ENCODE measurements around the gene UROC1. TPM values are rescaled to one million over a fixed set of nuclear protein-coding genes. Genes with fewer than 3 reads are reported as not detected.

Gene UROC1
- total and polyA plus RNA-seq, 9 of the 15 experiments (the other 6 are each of a cell fraction or from before 2014, with no cell fraction given), result not detected

DNA sequence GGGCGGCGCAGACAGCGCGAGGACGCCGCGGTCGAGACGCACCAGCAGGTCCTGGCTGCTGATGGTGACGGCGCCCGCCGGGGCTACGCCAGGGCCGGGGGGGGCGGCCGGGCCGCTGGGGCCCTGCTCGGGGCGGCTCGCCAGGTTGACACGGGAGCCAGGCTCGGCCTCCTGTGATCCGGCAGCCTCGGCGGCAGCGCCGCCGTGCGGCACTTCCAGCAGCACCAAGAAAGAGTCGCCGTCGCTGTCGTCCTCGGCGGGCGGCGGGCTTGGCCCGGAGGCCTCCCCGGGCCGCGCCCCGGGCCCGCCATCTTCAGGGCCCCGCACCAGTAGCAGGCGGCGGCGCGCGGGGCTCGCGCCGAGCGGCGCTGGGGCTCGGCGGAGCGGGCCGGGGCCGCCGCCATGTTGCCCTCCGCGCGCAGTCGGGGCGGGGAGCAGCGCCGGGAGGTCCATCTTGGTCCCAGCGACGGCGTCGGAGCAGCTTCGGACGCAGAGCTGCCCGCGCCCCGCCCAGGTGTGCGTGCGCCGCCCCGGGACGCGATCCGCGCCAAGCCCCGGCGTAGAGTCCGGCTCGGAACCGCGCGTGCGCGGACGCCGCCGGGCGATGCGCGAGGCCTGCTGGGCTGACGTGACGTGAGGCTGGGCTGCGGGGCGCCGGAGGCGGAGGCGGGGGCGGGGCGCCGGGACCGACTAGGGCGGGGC is 42.0 kb downstream of the UROC1 start, which contains the start of gene ZXDC (continued):
- TF ChIP-seq, protein P1, sequence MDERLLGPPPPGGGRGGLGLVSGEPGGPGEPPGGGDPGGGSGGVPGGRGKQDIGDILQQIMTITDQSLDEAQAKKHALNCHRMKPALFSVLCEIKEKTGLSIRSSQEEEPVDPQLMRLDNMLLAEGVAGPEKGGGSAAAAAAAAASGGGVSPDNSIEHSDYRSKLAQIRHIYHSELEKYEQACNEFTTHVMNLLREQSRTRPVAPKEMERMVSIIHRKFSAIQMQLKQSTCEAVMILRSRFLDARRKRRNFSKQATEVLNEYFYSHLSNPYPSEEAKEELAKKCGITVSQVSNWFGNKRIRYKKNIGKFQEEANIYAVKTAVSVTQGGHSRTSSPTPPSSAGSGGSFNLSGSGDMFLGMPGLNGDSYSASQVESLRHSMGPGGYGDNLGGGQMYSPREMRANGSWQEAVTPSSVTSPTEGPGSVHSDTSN (CRISPR knock-in tag; IDR thresholded peaks at IDR 0.05; ENCODE audit: low read depth), result no peak
- TF ChIP-seq, protein P1 (tag; conservative IDR thresholded peaks at IDR 0.05; ENCODE audit: low read depth), result no peak
- TF ChIP-seq SNRNP70 (optimal IDR thresholded peaks at IDR 0.05; ENCODE audit: low read depth, low read length) (no peak), RBBP5 (IDR thresholded peaks at IDR 0.05; ENCODE audit: borderline replicate concordance, insufficient read depth, low read length, poor library complexity, severe bottlenecking) (peak; percentile 4), EZH2 (IDR thresholded peaks at IDR 0.05; ENCODE audit: borderline replicate concordance, low read depth, low read length) (no peak), SMAD4 (CRISPR knock-in tag; conservative IDR thresholded peaks at IDR 0.05) (peak; percentile 71), NONO (IDR thresholded peaks at IDR 0.05; ENCODE audit: low read depth in 2 of 2, low read length in 1 of 2) (peak; percentile 21 to 32; a peak in 1 of 4 replicates), ZNF445 (CRISPR knock-in tag; IDR thresholded peaks at IDR 0.05; ENCODE audit: low read depth) (no peak), RBM15 (IDR thresholded peaks at IDR 0.05; ENCODE audit: insufficient read depth, low read length) (no peak), ZKSCAN3 (CRISPR knock-in tag; IDR thresholded peaks at IDR 0.05) (no peak), SP2 (IDR thresholded peaks at IDR 0.05; ENCODE audit: extremely low read depth, low read depth, low read length, poor library complexity, severe bottlenecking) (no peak), BRF1 (IDR thresholded peaks at IDR 0.05; ENCODE audit: borderline replicate concordance, extremely low read depth, insufficient read length) (no peak), KLF10 (CRISPR knock-in tag; IDR thresholded peaks at IDR 0.05) (no peak), SIN3B (IDR thresholded peaks at IDR 0.05; ENCODE audit: low read depth) (peak; percentile 70), BCL6 (CRISPR knock-in tag; IDR thresholded peaks at IDR 0.05) (no peak), E2F3 (CRISPR knock-in tag; IDR thresholded peaks at IDR 0.05) (no peak), ZFX (CRISPR knock-in tag; IDR thresholded peaks at IDR 0.05) (peak; percentile 20; the same call in 1 of the 2 replicates), TCF7 (IDR thresholded peaks at IDR 0.05; ENCODE audit: borderline replicate concordance) (no peak), WHSC1 (IDR thresholded peaks at IDR 0.05; ENCODE audit: low read length) (no peak), STAG1 (CRISPR knock-in tag; IDR thresholded peaks at IDR 0.05; ENCODE audit: borderline replicate concordance) (no peak), STAT5B (CRISPR knock-in tag; IDR thresholded peaks at IDR 0.05) (no peak)
- TF ChIP-seq, protein P2, sequence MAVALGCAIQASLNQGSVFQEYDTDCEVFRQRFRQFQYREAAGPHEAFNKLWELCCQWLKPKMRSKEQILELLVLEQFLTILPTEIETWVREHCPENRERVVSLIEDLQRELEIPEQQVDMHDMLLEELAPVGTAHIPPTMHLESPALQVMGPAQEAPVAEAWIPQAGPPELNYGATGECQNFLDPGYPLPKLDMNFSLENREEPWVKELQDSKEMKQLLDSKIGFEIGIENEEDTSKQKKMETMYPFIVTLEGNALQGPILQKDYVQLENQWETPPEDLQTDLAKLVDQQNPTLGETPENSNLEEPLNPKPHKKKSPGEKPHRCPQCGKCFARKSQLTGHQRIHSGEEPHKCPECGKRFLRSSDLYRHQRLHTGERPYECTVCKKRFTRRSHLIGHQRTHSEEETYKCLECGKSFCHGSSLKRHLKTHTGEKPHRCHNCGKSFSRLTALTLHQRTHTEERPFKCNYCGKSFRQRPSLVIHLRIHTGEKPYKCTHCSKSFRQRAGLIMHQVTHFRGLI (CRISPR knock-in tag; IDR thresholded peaks at IDR 0.05), result no peak
- TF ChIP-seq, protein P3, sequence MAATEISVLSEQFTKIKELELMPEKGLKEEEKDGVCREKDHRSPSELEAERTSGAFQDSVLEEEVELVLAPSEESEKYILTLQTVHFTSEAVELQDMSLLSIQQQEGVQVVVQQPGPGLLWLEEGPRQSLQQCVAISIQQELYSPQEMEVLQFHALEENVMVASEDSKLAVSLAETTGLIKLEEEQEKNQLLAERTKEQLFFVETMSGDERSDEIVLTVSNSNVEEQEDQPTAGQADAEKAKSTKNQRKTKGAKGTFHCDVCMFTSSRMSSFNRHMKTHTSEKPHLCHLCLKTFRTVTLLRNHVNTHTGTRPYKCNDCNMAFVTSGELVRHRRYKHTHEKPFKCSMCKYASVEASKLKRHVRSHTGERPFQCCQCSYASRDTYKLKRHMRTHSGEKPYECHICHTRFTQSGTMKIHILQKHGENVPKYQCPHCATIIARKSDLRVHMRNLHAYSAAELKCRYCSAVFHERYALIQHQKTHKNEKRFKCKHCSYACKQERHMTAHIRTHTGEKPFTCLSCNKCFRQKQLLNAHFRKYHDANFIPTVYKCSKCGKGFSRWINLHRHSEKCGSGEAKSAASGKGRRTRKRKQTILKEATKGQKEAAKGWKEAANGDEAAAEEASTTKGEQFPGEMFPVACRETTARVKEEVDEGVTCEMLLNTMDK (IDR thresholded peaks at IDR 0.05; ENCODE audit: borderline replicate concordance, insufficient read depth, low read depth, low read length, poor library complexity, severe bottlenecking), result peak; percentile 44
